K562 (cell line): ENCODE data around the gene TFDP1.

Experiments
- BRCA1 ChIP-seq, 2 experiments: fragments of 450-650 bp in 1 of 2; sonication (generic) in 1 of 2; formaldehyde crosslinking in 1 of 2; IDR thresholded peaks; 2 replicates each; pipeline versions ENCODE4 v1.5.0 to v1.6.1; 2017 to 2020; ENCODE audit warnings: mild to moderate bottlenecking in 1 of 2, missing genetic modification reagents in 1 of 2
- CTCF ChIP-seq, 3 experiments: IDR thresholded peaks in 2 of 3; conservative IDR thresholded peaks in 1 of 3; 2 replicates each; pipeline ENCODE4 v1.5.1; 2011 to 2012; ENCODE audit warnings: low read length in 3 of 3, mild to moderate bottlenecking in 3 of 3, control low read depth in 2 of 3, improper control_type of control experiment in 1 of 3, inconsistent platforms in 1 of 3, low read depth in 1 of 3, mixed read lengths in 1 of 3, moderate library complexity in 1 of 3; ENCODE audit not compliant: insufficient read depth in 2 of 3
- EZH2 ChIP-seq: IDR thresholded peaks from 2 replicates; pipeline ENCODE4 v1.6.1; 2012; ENCODE audit warnings: low read depth, mild to moderate bottlenecking, inconsistent platforms, low read length, borderline replicate concordance
- HDAC1 ChIP-seq, 2 experiments: fragments of 450-650 bp; IDR thresholded peaks; 2 replicates each; pipeline ENCODE4 v1.6.1; 2016 to 2017; ENCODE audit warnings: inconsistent platforms in 1 of 2, mild to moderate bottlenecking in 1 of 2, moderate library complexity in 1 of 2
- MXI1 ChIP-seq: IDR thresholded peaks from 2 replicates; pipeline ENCODE4 v1.6.1; 2011; ENCODE audit warnings: low read depth, mild to moderate bottlenecking, improper control_type of control experiment, low read length
- POLR2A ChIP-seq: fragments of 450-650 bp; conservative IDR thresholded peaks from 2 replicates; pipeline ENCODE4 v1.6.1; 2016
- POLR2AphosphoS5 ChIP-seq: IDR thresholded peaks from 2 replicates; pipeline ENCODE4 v1.6.1; 2011; ENCODE audit warnings: mild to moderate bottlenecking, low read depth, low read length, moderate library complexity; ENCODE audit not compliant: control insufficient read depth, insufficient read depth
- PREB ChIP-seq: sonication (generic); formaldehyde crosslinking; IDR thresholded peaks from 2 replicates; pipeline ENCODE4 v1.8.1; 2023; ENCODE audit warnings: mild to moderate bottlenecking, missing genetic modification reagents
- SMARCE1 ChIP-seq: fragments of 450-650 bp; IDR thresholded peaks from 2 replicates; pipeline ENCODE4 v1.7.1; 2016; ENCODE audit warnings: mild to moderate bottlenecking
- ZKSCAN1 ChIP-seq: fragments of 150-350 bp; IDR thresholded peaks from 2 replicates; pipeline ENCODE4 v1.6.1; 2016; ENCODE audit warnings: low read depth, low read length
- ZNF23 ChIP-seq: fragments of 250-450 bp; sonication (Bioruptor Pico); IDR thresholded peaks from 2 replicates; pipeline ENCODE4 v1.4.0; 2020; ENCODE audit warnings: mild to moderate bottlenecking
- ZNF561 ChIP-seq: fragments of 450-650 bp; formaldehyde crosslinking; conservative IDR thresholded peaks from 2 replicates; pipeline ENCODE4 v1.4.0; 2020; ENCODE audit warnings: mild to moderate bottlenecking, moderate library complexity

GRCh38 chr13:113608967-113609533 is 24.5 kb downstream of the TFDP1 start:
- TF ChIP-seq CTCF (IDR thresholded peaks at IDR 0.05 in 2 of 3, conservative IDR thresholded peaks at IDR 0.05 in 1 of 3; ENCODE audit: insufficient read depth in 2 of 3, low read depth in 1 of 3, low read length in 3 of 3) = no peak
- no peak for TF ChIP-seq BRCA1 (IDR thresholded peaks at IDR 0.05)
- TF ChIP-seq BRCA1 (CRISPR knock-in tag; IDR thresholded peaks at IDR 0.05) = no peak
- no peak for TF ChIP-seq ZNF561 (CRISPR knock-in tag)
- TF ChIP-seq ZKSCAN1 = no peak
- no peak for TF ChIP-seq POLR2AphosphoS5
- TF ChIP-seq HDAC1 (IDR thresholded peaks at IDR 0.05) = no peak
- TF ChIP-seq POLR2A = no peak
- TF ChIP-seq ZNF23 (CRISPR knock-in tag) = no peak
- no peak for TF ChIP-seq SMARCE1
- no peak for TF ChIP-seq MXI1
- no peak for TF ChIP-seq PREB (CRISPR knock-in tag)
- no peak for TF ChIP-seq EZH2
